ENCODE data around the gene UBE2R2.

GRCh38 chr9:33837138-33837537 is 20.2 kb downstream of the UBE2R2 start:
- TF ChIP-seq CTCF (IDR thresholded peaks at IDR 0.05; ENCODE audit: control extremely low read depth in 1 of 3, insufficient read depth in 1 of 3, low read depth in 1 of 3, low read length in 3 of 3) = no peak
- no peak for TF ChIP-seq YY1 (IDR thresholded peaks at IDR 0.05; ENCODE audit: low read depth, low read length)
- TF ChIP-seq FOSL1 (IDR thresholded peaks at IDR 0.05; ENCODE audit: insufficient read depth, low read depth, low read length) = no peak
- no peak for TF ChIP-seq HDAC2 (IDR thresholded peaks at IDR 0.05; ENCODE audit: borderline replicate concordance in 1 of 2, low read depth in 2 of 2, low read length in 2 of 2)
- no peak for TF ChIP-seq POLR2AphosphoS5 (IDR thresholded peaks at IDR 0.05; ENCODE audit: low read depth, low read length)
- no peak for TF ChIP-seq GTF2F1 (IDR thresholded peaks at IDR 0.05; ENCODE audit: borderline replicate concordance, low read depth, low read length)
- no peak for TF ChIP-seq ZNF274 (IDR thresholded peaks at IDR 0.05; ENCODE audit: borderline replicate concordance, extremely low read depth, low read length)
- no peak for TF ChIP-seq EZH2 (IDR thresholded peaks at IDR 0.05; ENCODE audit: low read depth, low read length, severe bottlenecking)
- no peak for TF ChIP-seq MAX (IDR thresholded peaks at IDR 0.05)
- TF ChIP-seq TAF1 (IDR thresholded peaks at IDR 0.05; ENCODE audit: low read depth, low read length) = no peak
- TF ChIP-seq PHF8 (conservative IDR thresholded peaks at IDR 0.05; ENCODE audit: low read depth, low read length) = no peak
- TF ChIP-seq ATF2 (IDR thresholded peaks at IDR 0.05; ENCODE audit: low read length) = no peak
